GM12872 (cell line): Measurements from ENCODE around the gene PAPPA2.

Experiments used
- TF ChIP-seq, protein P1 (sequence below): IDR thresholded peaks from 3 replicates; pipeline ENCODE4 v1.5.1; 2011; ENCODE audit warnings: low read depth, mild to moderate bottlenecking, low read length, moderate library complexity; ENCODE audit not compliant: insufficient read depth

The PAPPA2 gene, protein sequence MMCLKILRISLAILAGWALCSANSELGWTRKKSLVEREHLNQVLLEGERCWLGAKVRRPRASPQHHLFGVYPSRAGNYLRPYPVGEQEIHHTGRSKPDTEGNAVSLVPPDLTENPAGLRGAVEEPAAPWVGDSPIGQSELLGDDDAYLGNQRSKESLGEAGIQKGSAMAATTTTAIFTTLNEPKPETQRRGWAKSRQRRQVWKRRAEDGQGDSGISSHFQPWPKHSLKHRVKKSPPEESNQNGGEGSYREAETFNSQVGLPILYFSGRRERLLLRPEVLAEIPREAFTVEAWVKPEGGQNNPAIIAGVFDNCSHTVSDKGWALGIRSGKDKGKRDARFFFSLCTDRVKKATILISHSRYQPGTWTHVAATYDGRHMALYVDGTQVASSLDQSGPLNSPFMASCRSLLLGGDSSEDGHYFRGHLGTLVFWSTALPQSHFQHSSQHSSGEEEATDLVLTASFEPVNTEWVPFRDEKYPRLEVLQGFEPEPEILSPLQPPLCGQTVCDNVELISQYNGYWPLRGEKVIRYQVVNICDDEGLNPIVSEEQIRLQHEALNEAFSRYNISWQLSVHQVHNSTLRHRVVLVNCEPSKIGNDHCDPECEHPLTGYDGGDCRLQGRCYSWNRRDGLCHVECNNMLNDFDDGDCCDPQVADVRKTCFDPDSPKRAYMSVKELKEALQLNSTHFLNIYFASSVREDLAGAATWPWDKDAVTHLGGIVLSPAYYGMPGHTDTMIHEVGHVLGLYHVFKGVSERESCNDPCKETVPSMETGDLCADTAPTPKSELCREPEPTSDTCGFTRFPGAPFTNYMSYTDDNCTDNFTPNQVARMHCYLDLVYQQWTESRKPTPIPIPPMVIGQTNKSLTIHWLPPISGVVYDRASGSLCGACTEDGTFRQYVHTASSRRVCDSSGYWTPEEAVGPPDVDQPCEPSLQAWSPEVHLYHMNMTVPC (N-terminal part only)

DNA sequence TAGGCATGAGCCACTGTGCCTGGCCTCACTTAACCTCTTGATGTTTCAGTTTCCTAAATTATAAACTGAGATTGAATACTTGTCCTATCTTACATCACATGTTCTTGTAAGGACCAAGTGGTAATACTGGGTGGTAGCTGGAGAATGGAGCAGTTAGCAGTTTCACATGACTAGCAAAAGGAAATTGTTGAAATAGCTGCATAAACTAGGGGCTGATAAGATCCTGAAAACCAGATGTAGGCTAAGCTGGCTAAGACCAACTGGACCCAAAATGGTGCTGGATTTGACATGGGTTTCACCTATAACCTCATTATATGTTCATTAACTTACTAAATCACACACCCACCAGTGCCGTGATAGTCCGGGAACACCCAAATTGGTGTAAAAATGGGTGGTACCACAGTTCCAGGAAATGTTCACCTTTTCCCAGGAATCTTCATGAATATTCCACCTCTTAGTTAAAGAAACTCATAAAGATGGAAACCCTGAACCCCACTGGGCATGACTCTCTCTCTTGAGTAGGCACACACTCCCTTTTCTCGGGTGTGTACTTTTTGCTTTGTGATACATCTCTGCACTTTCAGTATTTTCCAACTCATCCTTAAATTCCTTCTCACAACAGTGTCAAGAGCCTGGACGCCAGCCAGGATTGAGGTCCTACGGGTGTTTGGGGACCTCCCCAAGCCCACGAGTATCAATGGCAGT, at the start of gene PAPPA2:
Gene PAPPA2, plus strand, starts transcription at position 502 of the 705 bp plus-strand sequence. CDS start 93,148 bp downstream, outside the sequence.
- TF ChIP-seq, protein P1, sequence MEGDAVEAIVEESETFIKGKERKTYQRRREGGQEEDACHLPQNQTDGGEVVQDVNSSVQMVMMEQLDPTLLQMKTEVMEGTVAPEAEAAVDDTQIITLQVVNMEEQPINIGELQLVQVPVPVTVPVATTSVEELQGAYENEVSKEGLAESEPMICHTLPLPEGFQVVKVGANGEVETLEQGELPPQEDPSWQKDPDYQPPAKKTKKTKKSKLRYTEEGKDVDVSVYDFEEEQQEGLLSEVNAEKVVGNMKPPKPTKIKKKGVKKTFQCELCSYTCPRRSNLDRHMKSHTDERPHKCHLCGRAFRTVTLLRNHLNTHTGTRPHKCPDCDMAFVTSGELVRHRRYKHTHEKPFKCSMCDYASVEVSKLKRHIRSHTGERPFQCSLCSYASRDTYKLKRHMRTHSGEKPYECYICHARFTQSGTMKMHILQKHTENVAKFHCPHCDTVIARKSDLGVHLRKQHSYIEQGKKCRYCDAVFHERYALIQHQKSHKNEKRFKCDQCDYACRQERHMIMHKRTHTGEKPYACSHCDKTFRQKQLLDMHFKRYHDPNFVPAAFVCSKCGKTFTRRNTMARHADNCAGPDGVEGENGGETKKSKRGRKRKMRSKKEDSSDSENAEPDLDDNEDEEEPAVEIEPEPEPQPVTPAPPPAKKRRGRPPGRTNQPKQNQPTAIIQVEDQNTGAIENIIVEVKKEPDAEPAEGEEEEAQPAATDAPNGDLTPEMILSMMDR: no peak

DNA sequence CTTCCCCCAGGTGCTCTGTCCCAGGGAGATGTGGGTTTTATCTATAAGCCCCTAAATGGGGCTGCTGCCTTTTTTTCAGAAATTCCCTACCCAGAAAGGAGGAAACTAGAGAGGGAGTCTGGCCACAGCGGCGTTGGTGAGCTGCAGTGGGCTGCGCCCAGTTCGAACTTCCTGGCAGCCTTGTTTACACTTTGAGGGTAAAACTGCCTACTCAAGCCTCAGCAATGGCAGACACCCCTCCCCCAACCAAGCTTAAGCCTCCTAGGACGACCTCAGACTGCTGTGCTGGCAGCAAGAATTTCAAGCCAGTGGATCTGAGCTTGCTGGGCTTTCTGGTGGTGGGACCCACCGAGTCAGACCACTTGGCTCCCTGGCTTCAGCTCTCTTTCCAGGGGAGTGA, 46.2 kb upstream of the PAPPA2 start:
- TF ChIP-seq, protein P1: no peak

DNA sequence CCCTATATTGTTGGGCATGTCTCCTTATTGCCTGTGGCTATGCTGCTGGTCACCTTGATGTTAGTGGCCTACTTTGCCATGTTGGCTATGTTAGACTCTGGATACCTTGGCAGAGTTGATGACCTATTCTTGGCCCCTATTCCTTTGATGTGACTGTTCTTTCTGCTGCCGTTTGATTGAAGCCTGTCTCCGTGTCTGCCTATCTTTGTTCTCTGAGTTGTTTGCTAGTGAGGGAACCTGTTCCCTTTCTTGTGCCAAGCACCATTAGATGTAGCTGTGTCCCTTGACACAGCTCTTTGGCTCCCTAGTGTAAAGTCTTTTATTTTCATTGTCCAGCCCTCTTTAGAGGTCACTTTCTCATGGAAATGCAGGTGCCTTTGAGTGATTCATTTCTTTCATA, 28.7 kb upstream of the PAPPA2 start:
- TF ChIP-seq, protein P1: no peak

DNA sequence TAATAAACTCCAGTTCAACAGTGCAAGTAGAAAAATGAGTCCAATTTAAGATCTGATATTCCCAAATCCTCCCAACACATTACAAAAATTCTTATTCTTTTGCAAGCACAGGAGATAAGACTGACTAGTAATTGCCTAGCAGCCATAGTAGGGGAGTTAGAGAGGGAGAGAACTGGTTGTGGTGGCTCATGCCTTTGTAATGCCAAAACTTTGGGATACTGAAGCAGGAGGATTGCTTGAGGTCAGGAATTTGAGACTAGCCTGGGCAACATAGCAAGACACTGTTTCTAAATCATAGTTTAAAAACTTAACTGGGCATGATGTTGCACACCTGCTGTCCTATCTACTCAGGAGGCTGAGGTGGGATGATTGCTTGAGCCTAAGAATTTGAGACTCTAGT, 26.7 kb upstream of the PAPPA2 start:
- TF ChIP-seq, protein P1: no peak

DNA sequence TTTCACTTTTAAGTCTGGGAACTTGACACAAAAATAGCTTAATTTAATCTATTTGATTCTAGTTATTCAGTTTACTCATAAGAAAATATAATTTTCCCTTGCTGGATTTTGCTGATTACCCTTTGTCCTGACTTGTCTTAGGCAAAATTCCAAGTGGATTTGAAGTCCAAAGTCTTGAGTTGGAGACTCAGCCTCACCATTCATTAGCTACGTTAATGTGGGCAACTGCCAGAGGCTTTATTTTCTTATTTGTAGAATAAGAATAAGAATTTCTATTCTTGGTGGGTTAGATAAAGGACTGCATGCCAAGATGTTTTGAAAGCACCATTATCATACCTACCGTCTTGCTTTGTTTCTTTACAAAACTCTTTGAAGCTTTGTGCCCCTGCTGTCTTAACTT, 22.8 kb upstream of the PAPPA2 start:
- TF ChIP-seq, protein P1: no peak

DNA sequence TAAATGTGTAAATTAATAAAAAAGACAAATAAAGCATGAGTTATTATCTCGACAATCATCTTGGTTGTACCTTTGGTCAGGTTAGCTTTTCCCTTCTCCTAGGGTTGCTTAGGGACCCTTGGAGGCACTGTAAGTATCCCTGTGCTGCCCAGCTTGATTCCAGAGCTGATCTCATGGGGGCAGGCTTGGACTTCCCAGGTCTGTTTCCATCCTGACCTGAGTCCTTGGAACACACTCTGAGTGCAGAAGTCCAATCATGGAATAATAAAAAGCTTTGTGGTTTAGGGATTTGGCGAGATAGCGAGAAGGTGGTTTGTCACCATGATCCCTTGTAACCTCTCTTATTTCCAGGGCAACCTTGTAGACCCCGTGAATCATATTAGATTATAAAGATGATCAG, 18.7 kb upstream of the PAPPA2 start:
- TF ChIP-seq, protein P1: no peak

DNA sequence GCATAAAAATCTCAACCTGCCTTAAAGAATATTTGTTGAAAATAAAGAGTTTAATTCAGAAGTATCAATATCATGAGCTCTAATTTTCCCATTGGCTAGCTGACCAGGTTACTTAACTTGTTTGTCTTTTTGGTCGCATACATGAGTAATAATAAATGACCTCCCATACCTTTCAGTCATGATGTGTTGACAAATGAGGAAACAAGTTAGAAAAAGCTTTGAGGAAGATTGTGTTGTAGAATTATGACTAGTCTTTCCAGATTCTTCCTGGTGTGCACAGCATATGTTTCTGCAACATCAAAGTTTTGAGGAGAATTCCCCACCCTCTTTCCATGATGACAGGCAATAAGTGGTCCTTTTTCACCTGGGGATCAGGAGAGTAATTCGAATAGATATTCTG, 17.6 kb upstream of the PAPPA2 start:
- TF ChIP-seq, protein P1: no peak
